ENCODE measurements around the gene DLL3.
A peak's percentile ranks its signal among the peaks of the same experiment; 100 is the strongest.

Gene DLL3

DNA sequence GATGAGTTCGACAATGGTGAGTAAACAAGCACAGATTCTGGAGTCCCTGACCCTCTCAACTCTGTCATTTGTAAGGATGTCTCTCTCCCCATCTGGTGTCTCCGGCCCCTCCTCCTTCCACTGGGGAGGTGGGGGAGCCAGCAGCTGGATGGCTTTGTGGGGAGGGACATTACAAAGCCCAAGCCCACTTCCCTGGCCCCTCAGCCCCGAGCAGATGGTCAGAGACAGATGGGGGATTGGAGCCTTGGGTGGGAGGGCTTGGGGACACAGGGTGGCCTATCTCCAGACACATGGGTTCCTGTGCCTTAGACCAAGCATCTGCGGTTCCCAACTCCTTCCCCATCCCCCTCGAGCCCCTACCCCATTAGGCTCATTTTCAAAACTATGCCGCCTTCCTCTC is 15.6 kb upstream of the DLL3 start:
- no peak for DNase-seq (ENCODE audit: low spot score)

DNA sequence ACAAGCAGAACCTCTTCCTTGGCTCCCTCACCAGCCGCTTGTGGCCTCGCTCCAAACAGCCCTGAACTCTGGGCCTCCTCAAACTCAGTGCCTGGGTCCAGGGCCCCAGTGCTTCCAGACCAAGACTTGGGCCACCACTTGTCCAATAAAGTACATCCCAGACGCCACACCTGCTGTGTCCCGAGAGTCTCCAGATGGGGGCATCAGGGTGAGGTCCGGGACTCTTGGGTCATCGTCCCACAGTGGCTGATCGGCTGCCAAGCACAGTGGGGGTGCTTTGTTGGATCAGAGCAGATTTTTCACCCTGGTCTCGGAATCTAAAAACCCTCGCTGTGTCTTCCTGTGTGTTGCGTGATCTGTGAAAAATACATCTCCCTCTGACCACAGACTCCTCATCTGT is 9.0 kb upstream of the DLL3 start:
- DNase-seq (ENCODE audit: low spot score): no peak

DNA sequence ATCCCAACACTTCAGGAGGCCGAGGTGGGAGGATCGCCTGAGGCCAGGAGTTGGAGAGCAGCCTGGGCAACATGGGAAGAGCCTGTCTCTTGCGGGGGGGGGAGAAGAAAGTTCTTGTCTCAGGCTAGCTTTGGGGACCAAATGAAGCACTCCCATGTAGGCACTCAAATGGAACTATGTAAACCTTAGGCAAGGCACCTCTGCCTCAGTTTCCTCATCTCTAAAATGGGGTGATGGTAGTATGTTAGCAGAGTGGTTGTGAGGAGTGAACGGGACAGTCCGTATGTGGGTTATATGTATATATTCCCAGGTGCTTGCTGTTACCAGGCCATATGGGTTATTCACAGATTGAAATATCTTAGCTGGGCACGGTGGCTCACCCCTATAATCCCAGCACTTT is 6.5 kb upstream of the DLL3 start:
- DNase-seq (ENCODE audit: low spot score): no peak

DNA sequence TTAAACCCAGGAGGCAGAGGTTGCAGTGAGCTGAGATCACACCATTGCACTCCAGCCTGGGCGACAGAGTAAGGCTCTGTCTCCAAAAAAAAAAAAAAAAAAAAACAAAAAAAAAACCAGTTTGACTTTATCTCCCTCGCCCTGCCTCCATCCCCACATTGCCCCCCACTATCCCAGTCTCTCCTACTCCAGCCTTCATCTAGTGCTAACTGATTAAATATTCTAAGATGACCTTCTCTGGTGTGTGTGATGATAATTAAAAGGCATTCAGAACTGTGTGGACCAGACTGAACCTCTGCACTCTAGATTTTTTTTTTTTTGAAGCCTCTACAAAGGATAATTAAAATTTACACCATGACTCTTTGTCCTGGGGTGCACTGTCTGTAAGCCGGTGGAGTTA is 6.0 kb upstream of the DLL3 start:
- no peak for DNase-seq (ENCODE audit: low spot score)

DNA sequence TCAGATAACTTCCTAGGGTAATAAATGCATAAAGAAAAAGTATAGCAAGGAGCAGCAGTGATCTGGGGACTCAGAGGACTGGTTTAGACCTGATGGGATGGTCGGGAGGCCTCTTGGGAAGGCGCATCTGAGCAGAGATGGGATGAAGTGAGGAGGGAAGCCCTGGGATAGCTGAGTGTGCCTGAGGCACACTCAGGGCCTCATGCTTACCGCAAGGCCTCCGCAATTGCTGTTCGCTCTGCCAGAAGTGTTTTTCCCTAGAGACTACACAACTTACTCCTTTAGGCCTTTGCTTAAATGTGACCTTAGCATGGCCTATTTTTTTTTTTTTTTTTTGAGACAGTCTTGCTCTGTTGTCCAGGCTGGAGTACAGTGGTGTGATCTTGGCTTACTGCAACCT is 4.1 kb upstream of the DLL3 start:
- DNase-seq (ENCODE audit: low spot score): no peak

DNA sequence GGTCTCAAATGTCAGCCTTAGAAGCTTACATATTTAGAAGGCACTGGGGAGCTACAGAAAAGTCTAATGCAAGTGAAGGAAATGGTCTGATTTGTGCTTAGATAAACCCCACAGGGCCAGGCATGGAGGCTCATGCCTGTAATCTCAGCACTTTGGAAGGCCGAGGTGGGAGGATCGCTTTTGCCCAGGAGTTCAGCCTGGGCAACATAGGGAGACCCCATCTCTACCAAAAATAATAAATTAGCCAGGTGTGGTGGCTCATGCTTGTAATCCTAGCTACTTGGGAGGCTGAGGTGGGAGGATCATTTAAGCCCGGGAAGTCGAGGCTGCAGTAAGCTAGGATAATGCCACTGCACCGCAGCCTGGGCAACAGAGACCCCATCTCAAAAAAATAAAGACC is 2.7 kb upstream of the DLL3 start:
- no peak for DNase-seq (ENCODE audit: low spot score)

DNA sequence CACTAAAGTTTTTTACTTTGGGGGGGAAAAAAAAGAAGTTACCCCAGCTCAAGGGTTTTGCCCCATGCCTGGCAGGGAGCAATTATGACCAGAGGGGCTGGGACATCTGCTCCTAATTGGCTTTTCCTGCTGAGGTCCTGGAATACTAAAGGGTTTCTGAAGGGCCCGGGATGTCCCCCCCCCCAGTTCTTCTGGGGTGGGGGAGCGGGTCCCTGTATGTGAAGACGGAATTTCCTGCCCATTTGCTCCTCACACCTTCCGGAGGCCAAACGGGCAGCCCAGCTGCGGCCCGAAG is 1.1 kb upstream of the DLL3 start:
- no peak for DNase-seq (ENCODE audit: low spot score)

DNA sequence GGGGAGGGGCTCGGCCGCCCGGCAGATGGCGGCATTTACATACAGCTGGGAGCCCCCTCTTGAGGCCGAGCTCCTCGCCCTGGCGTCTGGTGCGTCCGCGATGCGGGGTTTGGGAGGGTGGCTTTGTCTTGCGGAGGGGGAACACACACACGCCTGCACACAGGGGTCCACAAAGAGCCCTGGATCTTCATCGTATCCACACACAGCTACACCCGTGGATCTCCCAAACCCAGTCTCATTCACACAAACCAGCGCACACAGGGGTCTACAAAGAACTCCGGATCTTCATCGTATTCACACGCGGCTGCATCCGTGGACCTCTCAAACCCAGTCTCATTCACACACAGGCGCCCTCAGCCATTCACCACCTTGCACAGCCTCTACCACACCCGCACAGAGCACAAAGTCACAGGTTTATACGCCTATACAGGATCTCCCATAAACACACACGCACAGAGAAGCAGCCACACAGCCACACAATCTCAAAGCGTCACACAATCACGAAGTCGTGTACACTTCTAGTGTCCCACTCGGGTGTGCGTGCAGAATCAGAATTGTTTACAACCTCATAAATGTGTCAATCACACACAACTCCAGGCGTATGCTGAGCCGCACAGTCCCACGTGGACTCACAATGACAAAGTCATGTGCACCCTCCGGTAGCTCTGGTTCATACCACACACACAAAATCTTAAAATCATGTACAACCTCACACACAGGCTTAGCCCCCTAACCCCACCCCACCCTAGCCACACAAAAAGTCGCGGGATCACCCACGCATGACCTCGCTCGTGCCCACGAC is 550 bp upstream of the DLL3 start:
- no peak for DNase-seq (ENCODE audit: low spot score)

DNA sequence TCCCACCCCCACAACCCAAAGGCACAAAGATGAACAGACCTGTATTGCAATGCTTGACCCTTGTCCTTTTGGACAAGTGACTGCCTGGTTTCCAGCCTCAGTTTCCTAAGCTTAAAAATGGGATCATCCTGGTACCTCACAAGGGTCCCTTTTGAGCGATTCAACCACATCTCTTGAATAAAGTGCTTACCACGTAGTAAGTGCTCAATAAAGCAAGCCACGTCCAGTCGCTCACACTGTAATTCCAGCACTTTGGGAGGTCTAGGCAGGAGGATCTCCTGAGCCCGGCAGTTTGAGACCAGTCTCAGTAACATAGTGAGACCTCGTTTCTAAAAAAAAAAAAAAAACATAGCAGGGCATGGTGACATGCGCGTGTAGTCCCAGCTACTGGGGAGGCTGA is 1.2 kb downstream of the DLL3 start:
- no peak for DNase-seq (ENCODE audit: low spot score)

DNA sequence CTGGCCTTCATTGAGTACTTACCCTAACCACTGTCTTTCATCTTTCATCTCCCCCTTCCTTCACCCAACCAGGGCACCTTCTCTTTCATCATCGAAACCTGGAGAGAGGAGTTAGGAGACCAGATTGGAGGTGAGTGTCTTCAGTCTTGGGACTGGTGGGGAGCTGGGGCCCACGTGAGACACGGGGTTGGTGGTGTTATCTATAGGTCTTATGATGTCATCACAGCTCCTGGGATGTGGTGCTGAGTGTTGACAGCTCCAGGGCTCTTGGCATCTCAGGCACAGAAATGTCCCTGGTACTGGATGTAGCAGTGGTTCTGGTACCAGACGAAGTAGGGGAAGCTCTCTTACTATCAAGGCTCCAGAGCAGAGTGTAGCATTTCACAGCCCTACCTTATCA is 1.8 kb downstream of the DLL3 start:
- no peak for DNase-seq (ENCODE audit: low spot score)

DNA sequence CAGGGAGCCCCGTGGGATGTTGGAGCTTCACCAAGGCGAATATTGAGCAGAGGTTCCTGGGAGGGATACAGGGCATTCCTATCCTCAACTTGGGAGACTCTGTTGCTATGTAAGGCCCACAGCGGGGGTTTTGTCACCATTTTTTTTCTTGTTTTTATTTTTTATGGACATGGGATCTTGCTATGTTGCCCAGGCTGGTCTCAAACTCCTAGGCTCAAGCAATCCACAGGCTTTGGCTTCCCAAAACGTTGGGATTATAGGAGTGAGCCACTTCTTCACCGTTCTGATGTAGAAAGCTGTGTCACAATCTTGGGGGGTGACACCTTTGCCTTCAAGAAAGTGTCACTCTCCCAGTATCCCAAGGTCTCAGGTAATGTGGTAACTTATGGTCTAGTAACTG is 2.6 kb downstream of the DLL3 start:
- DNase-seq (ENCODE audit: low spot score): no peak

DNA sequence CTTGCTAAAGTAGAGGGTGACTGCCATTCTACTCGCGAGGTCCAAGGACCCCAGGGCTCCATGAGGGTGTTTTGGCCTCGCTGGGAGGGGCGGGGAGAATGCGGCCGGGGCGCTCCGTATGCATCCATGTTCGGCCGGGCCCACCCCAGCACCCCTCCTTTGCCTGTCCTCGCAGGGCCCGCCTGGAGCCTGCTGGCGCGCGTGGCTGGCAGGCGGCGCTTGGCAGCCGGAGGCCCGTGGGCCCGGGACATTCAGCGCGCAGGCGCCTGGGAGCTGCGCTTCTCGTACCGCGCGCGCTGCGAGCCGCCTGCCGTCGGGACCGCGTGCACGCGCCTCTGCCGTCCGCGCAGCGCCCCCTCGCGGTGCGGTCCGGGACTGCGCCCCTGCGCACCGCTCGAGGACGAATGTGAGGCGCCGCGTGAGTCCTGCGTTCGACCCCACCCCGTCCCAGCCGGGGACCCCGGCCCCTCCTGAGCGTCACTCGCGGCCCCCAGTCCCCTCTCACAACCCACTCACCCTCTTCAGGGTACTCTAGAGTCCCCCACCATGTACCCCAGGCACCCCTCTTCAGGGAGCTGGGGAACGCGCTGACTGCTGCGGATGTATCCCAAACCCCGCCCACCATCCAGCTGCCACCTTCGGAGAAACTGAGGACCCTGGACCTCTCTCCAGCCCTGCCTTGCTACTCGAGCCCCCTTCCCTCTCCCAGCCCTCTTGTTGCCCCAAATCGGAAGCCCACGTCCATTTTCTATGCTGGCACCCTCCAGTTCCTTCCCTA is 4.1 kb downstream of the DLL3 start:
- DNase-seq (ENCODE audit: low spot score): peak; percentile 92

DNA sequence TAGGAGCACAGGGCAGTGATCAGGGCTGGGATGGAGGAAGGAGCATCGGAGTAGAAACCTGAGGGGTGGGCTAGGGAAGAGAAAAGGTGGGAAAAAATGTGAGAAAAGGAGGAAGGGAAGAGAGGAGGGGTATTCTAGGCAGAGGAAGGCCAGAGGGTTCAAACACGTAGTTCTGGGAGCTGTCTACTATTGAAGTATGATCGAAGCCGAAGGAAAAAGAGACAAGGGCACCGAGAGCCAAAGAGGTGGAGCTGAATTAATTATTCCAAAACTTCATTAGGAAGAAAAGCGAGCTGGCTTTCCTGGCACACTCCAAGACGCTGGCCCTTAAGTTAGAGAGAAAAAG is 7.8 kb downstream of the DLL3 start:
- no peak for DNase-seq (ENCODE audit: low spot score)

DNA sequence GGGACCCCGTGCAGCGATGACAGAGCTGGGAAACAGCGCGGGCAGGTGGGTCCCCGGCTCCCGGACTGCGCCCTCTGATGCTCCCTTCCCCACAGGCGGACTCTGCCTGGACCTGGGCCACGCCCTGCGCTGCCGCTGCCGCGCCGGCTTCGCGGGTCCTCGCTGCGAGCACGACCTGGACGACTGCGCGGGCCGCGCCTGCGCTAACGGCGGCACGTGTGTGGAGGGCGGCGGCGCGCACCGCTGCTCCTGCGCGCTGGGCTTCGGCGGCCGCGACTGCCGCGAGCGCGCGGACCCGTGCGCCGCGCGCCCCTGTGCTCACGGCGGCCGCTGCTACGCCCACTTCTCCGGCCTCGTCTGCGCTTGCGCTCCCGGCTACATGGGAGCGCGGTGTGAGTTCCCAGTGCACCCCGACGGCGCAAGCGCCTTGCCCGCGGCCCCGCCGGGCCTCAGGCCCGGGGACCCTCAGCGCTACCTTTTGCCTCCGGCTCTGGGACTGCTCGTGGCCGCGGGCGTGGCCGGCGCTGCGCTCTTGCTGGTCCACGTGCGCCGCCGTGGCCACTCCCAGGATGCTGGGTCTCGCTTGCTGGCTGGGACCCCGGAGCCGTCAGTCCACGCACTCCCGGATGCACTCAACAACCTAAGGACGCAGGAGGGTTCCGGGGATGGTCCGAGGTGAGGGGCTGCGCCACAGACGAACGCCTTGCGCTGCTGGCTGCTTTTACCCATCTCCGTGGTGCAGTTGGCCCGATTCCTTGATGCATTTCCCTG is 8.4 kb downstream of the DLL3 start:
- DNase-seq (ENCODE audit: low spot score): peak; percentile 90

DNA sequence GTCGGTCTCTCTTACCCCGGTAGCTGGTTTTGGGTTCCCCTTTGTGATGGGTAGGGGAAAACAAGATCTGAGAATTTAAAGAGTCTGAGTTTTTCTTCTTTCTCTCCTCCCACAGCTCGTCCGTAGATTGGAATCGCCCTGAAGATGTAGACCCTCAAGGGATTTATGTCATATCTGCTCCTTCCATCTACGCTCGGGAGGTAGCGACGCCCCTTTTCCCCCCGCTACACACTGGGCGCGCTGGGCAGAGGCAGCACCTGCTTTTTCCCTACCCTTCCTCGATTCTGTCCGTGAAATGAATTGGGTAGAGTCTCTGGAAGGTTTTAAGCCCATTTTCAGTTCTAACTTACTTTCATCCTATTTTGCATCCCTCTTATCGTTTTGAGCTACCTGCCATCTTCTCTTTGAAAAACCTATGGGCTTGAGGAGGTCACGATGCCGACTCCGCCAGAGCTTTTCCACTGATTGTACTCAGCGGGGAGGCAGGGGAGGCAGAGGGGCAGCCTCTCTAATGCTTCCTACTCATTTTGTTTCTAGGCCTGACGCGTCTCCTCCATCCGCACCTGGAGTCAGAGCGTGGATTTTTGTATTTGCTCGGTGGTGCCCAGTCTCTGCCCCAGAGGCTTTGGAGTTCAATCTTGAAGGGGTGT is 9.1 kb downstream of the DLL3 start:
- DNase-seq (ENCODE audit: low spot score): no peak

DNA sequence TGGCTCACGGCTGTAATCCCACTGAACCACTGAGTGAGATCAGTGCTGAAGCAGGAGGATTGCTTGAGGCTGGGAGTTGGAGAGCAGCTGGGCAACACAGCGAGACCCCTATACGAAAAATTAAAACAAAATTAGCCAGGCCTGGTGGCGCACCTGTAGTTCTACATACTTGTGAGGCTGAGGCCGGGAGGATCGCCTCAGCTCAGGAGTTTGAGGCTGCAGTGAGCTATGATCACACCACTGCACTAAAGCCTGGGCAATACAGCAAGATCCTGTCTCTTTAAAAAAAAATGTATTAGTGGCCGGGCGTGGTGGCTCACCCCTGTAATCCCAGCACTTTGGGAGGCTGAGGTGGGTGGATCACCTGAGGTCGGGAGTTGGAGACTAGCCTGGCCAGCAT is 9.9 kb downstream of the DLL3 start:
- DNase-seq (ENCODE audit: low spot score): no peak

DNA sequence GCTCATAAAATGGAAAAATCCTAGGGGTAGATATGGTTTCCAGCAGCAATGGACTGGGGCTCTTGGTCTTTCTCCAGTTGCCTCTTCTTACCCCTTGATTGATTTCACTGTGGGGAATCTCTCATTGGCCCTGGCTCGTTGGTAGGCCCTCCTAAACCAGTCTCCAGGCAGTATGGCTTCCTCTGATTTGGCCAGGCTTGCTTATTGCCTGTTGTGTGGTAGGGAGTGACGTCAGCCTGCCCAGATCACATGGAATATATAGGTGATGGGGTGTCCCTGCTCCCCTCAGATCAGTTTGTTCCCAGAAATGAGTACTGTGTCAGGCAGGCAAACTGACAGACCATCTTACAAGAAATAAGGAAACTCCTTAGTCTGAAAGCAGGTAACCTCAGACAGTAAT is 10.5 kb downstream of the DLL3 start:
- DNase-seq (ENCODE audit: low spot score): no peak

DNA sequence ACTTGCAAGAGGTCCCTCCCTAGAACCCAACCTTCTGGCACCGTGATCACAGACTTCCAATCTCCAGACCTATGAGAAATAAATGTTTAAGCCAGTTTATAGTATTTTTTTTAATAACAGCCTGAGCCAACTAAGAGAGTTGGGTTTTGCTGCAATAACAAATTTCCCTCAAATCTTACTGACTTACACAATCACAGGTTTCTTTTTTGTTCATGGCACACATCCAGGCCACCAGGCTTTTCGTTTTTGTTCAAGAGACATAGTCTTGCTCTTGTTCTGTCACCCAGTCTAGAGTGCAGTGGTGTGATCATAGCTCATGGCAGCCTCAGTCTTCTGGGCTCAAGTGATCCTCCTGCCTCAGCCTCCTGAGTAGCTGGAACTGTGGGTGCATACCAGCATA is 14.2 kb downstream of the DLL3 start:
- DNase-seq (ENCODE audit: low spot score): no peak

DNA sequence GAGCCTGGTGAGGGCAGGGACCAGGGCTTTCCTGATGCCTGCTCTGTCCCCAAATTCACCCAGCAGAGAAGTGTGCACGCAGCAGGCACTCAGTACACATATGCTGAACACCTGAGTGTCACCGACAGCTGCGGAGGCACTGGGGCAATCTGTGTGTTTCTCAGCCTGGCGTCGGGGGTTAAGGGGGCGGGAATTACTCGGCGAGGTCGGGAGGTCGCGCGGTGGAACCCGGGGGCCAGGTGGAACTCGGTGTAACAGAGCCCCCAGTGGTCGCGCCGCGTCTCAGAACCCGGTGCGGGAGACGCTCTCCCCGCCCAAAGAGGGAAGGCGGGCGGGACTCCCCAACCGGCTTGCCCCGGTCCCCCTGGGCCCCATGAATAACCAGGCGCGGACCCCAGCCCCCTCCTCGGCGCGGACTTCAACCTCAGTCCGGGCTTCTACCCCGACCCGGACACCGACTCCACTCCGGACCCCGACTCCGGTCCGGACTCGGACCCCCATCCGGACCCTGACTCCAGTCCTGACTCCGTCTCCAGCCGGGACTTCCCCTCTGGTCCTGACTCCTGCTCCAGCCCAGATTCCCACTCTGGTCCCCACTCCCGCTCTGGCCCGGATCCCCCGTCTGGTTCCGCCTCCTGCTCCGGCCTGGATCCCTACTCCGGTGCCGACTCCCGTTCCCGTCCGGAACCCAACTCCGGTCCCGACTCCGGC is 16.2 kb downstream of the DLL3 start, which contains the start of gene SELENOV:
Gene SELENOV (plus strand): TSS at position 300 of the 711 bp plus-strand sequence. CDS start 74 bp downstream, at position 374.
- no peak for DNase-seq (ENCODE audit: low spot score)

DNA sequence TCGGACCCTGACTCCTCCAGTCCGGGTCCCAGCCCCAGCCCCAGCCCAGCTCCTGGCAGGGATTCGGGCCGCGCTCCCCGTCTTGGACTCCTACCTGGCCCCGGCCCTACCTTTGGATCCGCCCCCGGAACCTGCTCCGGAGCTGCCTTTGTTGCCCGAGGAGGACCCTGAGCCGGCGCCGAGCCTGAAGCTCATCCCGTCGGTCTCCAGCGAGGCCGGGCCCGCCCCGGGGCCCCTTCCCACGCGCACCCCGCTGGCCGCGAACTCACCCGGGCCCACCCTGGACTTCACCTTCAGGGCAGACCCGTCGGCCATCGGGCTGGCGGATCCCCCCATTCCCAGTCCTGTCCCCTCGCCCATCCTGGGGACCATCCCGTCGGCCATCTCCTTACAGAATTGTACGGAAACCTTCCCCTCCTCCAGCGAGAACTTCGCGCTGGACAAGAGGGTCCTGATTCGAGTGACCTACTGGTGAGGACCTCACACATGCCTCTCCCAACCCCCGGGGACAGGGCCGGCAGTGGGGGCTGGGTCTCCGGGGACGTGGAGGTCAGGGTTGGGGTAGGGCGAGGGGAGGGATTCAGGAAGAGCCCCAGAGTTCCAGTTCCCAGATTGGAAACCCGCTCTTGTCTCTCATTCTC is 16.9 kb downstream of the DLL3 start:
- DNase-seq (ENCODE audit: low spot score): no peak

DNA sequence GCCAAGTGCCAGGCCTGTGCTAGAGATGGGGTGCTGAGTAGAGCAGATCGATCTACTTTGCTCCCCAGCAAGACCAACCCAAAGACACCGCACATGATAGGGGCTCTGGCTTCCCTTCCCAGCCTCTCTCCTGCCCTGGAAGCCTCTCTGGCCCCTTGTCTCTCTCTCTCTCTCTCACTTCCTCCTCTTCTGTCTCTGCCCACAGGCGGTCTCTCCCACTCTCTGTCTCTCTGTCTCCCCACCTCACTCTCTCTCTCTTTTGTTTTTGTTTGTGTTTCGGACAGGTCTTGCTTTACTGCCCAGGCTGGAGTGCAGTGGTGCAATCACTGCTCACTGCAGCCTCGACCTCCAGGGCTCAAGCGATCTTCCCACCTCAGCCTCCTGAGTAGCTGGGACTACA is 17.5 kb downstream of the DLL3 start:
- DNase-seq (ENCODE audit: low spot score): no peak

DNA sequence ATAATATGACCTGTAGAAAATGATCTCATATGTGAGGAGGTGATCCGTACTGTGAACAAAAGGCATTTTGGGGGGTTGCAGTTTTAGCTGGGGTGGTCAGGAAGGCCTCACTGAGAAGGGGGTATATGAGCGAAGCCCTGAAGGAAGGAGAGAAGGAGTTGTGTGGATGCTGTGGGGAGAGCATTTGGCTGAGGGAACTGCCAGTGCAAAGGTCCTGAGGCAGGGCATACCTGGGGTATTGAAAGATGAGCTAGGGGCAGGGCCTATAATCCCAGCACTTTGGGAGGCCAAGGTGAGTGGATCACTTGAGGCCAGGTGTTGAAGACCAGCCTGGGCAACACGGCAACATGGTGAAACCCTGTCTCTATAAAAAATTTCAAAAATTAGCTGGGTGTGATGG is 18.7 kb downstream of the DLL3 start:
- no peak for DNase-seq (ENCODE audit: low spot score)

Measured in germinal center (tissue), 1 donor.